Upper lobe of left lung (tissue), 6 donors: ENCODE results near the gene ITGA5. TPM values are rescaled to one million over a fixed set of nuclear protein-coding genes. Genes with fewer than 3 reads are reported as not detected.
A peak's percentile ranks its signal among the peaks of the same experiment; 100 is the strongest.

ENCODE experiments used
- ATAC-seq, 2 donors: fragments of 200-7000 bp; cut with Tn5 transposase; one replicate each; pipeline ENCODE4 v1.9.1; 2022; ENCODE audit warnings: mild to moderate bottlenecking in 2 of 2, moderate library complexity in 2 of 2; ENCODE audit not compliant: low FRiP score in 2 of 2
- DNase-seq, 2 donors: peaks; one replicate each; pipeline ENCODE4 v3.0.0-alpha.2; 2019 to 2020
- H3K27ac ChIP-seq, 4 donors: fragments of 200-600 bp; sonication (generic); one replicate each; pipeline ENCODE4 v1.5.1; 2016 to 2019
- H3K27me3 ChIP-seq, 4 donors: fragments of 200-600 bp; sonication (generic); one replicate each; pipeline ENCODE4 v1.5.1; 2017 to 2019
- H3K36me3 ChIP-seq, 4 donors: fragments of 200-600 bp; sonication (generic); one replicate each; pipeline ENCODE4 v1.5.1; 2016 to 2019
- H3K4me1 ChIP-seq, 4 donors: fragments of 200-600 bp; sonication (generic); one replicate each; pipeline ENCODE4 v1.5.1; 2018 to 2019
- H3K4me3 ChIP-seq, 4 donors: fragments of 200-600 bp; sonication (generic); one replicate each; pipeline ENCODE4 v1.5.1; 2017 to 2019; ENCODE audit warnings: mild to moderate bottlenecking in 2 of 4, moderate library complexity in 1 of 4
- H3K9me3 ChIP-seq, 4 donors: fragments of 200-600 bp; sonication (generic); one replicate each; pipeline ENCODE4 v1.5.1; 2018 to 2019
- CTCF ChIP-seq, 6 experiments: fragments of 450-650 bp in 4 of 6; fragments of 200-600 bp in 2 of 6; sonication (generic) in 2 of 6; IDR thresholded peaks; one replicate each; pipeline ENCODE4 v1.5.1; 2016 to 2019; ENCODE audit warnings: antibody characterized with exemption in 6 of 6
- EP300 ChIP-seq, 4 donors: sonication (generic); formaldehyde crosslinking; IDR thresholded peaks; one replicate each; pipeline ENCODE4 v1.5.1; 2017; ENCODE audit warnings: antibody characterized with exemption in 4 of 4, control low read depth in 2 of 4
- POLR2A ChIP-seq, 4 donors: fragments of 450-650 bp; IDR thresholded peaks; one replicate each; pipeline ENCODE4 v1.5.1; 2016 to 2017; ENCODE audit warnings: antibody characterized with exemption in 4 of 4, mild to moderate bottlenecking in 2 of 4
- POLR2AphosphoS5 ChIP-seq, 2 donors: sonication (generic); formaldehyde crosslinking; IDR thresholded peaks; one replicate each; pipeline ENCODE4 v1.5.1; 2017; ENCODE audit warnings: antibody characterized with exemption in 2 of 2
- WGBS, 2 donors: methylation state at CpG; one replicate each; pipeline ENCODE4 v1.1.5; 2017 to 2018; 5-methylcytosine and 5-hydroxymethylcytosine counted together
- total RNA-seq, 6 donors: library from RNA; depleted of rRNA in 4 of 6; stranded (reverse); fragments of >200 nt in 4 of 6; gene quantifications; one replicate each; pipeline versions ENCODE4 v1.1.0 to v1.2.1, GENCODE V29; 2016 to 2021
- donor health status: DM: no; HTN: no; CAD: no; lungs with moderate emphysema.
- donor health status: DM: no; HTN: yes; CAD: no; lungs with severe emphysema.

Gene ITGA5
- total RNA-seq, 6 donors from 2014 or later = 48.3 to 146 (median 92.6) TPM

- Histone ChIP-seq H3K27me3 (no peaks in the 10 kb centered on the region), H3K36me3 (no peaks in the 10 kb centered on the region), H3K9me3 (no peaks in the 10 kb centered on the region), H3K4me3 (peak overlapping the region; percentile 60 to 88 (median 82)), H3K4me1 (peaks cover 50 to 71% (median 58%) of the 10 kb centered on the region in 4 donors), H3K27ac (peak overlapping the region; percentile 85 to 95 (median 92))
- TF ChIP-seq POLR2AphosphoS5 (IDR thresholded peaks at IDR 0.05) (no peak), POLR2A (IDR thresholded peaks at IDR 0.05) (no peak), CTCF (IDR thresholded peaks at IDR 0.05) (no peak), EP300 (IDR thresholded peaks at IDR 0.05) (no peak)
- 1 to 3% methylated on average over 29 to 33 of the region's 35 CpGs for WGBS, 2 donors
- DNase-seq = no peak
- peak in 1 of 2 donors; percentile 2 for ATAC-seq
Observed at GRCh38 chr12:54418441-54419087, 502 bp downstream of the ITGA5 start.

GRCh38 chr12:54417712-54418440 is 1.2 kb downstream of the ITGA5 start:
- H3K27ac ChIP-seq = peak overlapping the region; percentile 85 to 95 (median 92)
- no peaks in the 10 kb centered on the region for H3K27me3 ChIP-seq
- H3K4me1 ChIP-seq = peaks cover 52 to 78% (median 63%) of the 10 kb centered on the region in 4 donors
- no peaks in the 10 kb centered on the region for H3K9me3 ChIP-seq
- no peaks in the 10 kb centered on the region for H3K36me3 ChIP-seq
- peak overlapping the region; percentile 60 to 88 (median 82) for H3K4me3 ChIP-seq
- WGBS, 2 donors = 14 to 17% methylated on average over 18 to 21 of the region's 25 CpGs
- peak; percentile 54 to 78 for DNase-seq
- no peak for TF ChIP-seq POLR2AphosphoS5 (IDR thresholded peaks at IDR 0.05)
- peak in 1 of 2 donors; percentile 36 for ATAC-seq

- no peak for DNase-seq
- Histone ChIP-seq H3K4me3 (peak overlapping the region; percentile 60 to 88 (median 82)), H3K9me3 (no peaks in the 10 kb centered on the region), H3K36me3 (no peaks in the 10 kb centered on the region), H3K27ac (peak overlapping the region; percentile 85 to 95 (median 92)), H3K27me3 (no peaks in the 10 kb centered on the region), H3K4me1 (peaks cover 53 to 84% (median 70%) of the 10 kb centered on the region in 4 donors)
- TF ChIP-seq EP300 (IDR thresholded peaks at IDR 0.05) (no peak), POLR2AphosphoS5 (IDR thresholded peaks at IDR 0.05) (no peak), POLR2A (IDR thresholded peaks at IDR 0.05) (no peak), CTCF (IDR thresholded peaks at IDR 0.05) (no peak)
- WGBS, 2 donors = 46 to 48% methylated on average over 5 of the region's 5 CpGs
- ATAC-seq = no peak
Observed at GRCh38 chr12:54416687-54417603, 2.1 kb downstream of the ITGA5 start.

GRCh38 chr12:54415221-54415929 is 3.7 kb downstream of the ITGA5 start:
- Histone ChIP-seq H3K9me3 (no peaks in the 10 kb centered on the region), H3K27ac (peak overlapping the region; percentile 16 to 93 (median 84)), H3K36me3 (peaks cover 0 to 10% (median 0%) of the 10 kb centered on the region in 4 donors), H3K4me3 (peak overlapping the region in 2 of 4 donors; percentile 26 to 88), H3K4me1 (peaks cover 62 to 86% (median 74%) of the 10 kb centered on the region in 4 donors), H3K27me3 (no peaks in the 10 kb centered on the region)
- WGBS, 2 donors = 55% methylated on average over 4 of the region's 4 CpGs
- DNase-seq (no peak), ATAC-seq (no peak)
- TF ChIP-seq POLR2A (IDR thresholded peaks at IDR 0.05) (no peak), POLR2AphosphoS5 (IDR thresholded peaks at IDR 0.05) (no peak), EP300 (IDR thresholded peaks at IDR 0.05) (no peak), CTCF (IDR thresholded peaks at IDR 0.05) (no peak)
